ENCODE results near the gene KCNK5. TPM values are rescaled to one million over a fixed set of nuclear protein-coding genes. Genes with fewer than 3 reads are reported as not detected.

KCNK5 gene
- total and polyA plus RNA-seq, 7 donors, result 0.06 to 0.24 (median 0.10) TPM; not detected in 1

- TF ChIP-seq CTCF (IDR thresholded peaks at IDR 0.05), result no peak
- H3K36me3 ChIP-seq (ENCODE audit: insufficient read depth in 1 of 2, low read depth in 1 of 2), result no peaks in the 10 kb centered on the region
- H3K27me3 ChIP-seq (ENCODE audit: insufficient read depth in 3 of 3, low read length in 2 of 3), result no peaks in the 10 kb centered on the region
- 41 to 59% (median 48%) methylated on average over 6 to 7 of the region's 7 CpGs for WGBS, 3 donors
- DNase-seq, result no peak
- intact Hi-C loops (cut with DNase I), result no loop called here
- no peak overlapping the region for H3K4me3 ChIP-seq
- no peak for ATAC-seq
- H3K9me3 ChIP-seq, result no peaks in the 10 kb centered on the region
- H3K4me1 ChIP-seq, result no peaks in the 10 kb centered on the region
- H3K27ac ChIP-seq, result no peak overlapping the region
Observed at GRCh38 chr6:39239527-39240154, 10.4 kb upstream of the KCNK5 start.

DNA sequence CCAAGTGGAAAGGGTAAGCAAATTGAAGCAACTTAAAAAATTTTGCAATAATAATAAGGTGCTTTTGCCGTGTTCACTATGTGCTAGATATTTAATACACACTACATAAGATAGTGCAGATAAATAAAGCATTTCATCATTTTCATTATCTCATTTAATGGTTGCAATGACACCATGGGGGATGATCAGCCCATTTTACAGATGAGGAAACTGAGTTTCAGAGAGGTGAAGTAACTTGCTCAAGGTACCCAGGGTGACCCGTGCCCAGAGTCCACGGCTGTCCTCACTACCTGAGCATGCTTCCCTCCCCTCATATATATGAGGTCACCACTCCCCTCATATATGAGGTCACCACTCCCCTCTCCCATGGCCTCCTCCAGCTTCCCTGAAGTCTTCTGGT is 7.5 kb upstream of the KCNK5 start:
- ATAC-seq, result no peak
- H3K4me1 ChIP-seq, result no peaks in the 10 kb centered on the region
- no peak overlapping the region for H3K27ac ChIP-seq
- H3K27me3 ChIP-seq (ENCODE audit: insufficient read depth in 3 of 3, low read length in 2 of 3), result no peaks in the 10 kb centered on the region
- intact Hi-C loops (cut with DNase I), result no loop called here
- no peak overlapping the region for H3K4me3 ChIP-seq
- WGBS, 3 donors, result 86 to 92% (median 87%) methylated on average over 3 of the region's 3 CpGs
- no peak for TF ChIP-seq CTCF (IDR thresholded peaks at IDR 0.05)
- DNase-seq, result no peak
- H3K36me3 ChIP-seq (ENCODE audit: insufficient read depth in 1 of 2, low read depth in 1 of 2), result no peaks in the 10 kb centered on the region
- H3K9me3 ChIP-seq, result no peaks in the 10 kb centered on the region

GRCh38 chr6:39233333-39233732 is 4.1 kb upstream of the KCNK5 start:
- Histone ChIP-seq H3K4me3 (no peak overlapping the region), H3K4me1 (peaks cover 11% of the 10 kb centered on the region), H3K9me3 (no peaks in the 10 kb centered on the region), H3K27me3 (ENCODE audit: insufficient read depth in 3 of 3, low read length in 2 of 3) (peaks cover 0 to 19% (median 7%) of the 10 kb centered on the region in 3 donors), H3K27ac (no peak overlapping the region), H3K36me3 (ENCODE audit: insufficient read depth in 1 of 2, low read depth in 1 of 2) (no peaks in the 10 kb centered on the region)
- TF ChIP-seq CTCF (IDR thresholded peaks at IDR 0.05), result no peak
- DNase-seq (no peak), ATAC-seq (no peak)
- intact Hi-C loops (cut with DNase I), result no loop called here
- 88 to 89% (median 89%) methylated on average over 8 of the region's 8 CpGs for WGBS, 3 donors

DNA sequence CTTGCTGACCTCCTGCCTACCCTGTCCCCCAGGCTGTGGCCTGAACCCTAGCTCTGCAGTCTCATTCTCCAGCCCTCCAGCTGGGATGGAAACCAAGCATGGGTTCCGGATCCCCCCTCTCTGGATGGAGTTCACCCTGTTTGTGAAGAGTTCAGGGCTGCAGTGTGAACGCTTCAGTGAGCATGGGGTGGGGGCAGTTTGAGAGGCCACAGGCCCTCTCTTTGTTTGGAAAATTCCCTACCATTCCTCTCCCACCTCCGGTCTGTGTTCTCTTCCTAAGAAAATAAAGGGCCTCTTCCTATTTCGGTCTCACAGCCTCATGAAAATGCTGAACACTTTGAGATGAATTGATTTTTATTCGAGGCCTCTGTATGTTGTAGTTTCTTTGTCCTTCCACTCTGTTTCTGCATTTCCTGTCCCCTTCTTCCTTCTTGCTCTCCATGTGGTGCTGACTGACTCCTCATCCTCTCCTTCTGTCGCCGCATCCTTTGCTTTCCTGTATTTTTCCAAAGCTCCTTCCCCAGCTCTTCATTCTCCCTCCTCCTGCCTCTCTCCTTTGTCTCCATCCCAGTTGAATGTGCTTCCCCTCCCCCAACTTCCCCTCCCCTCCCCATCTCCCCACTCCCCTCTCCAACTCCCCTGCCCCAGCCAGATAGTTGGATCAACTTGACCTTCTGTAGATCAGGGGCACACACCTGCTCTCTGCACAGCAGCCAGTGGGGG is 2.4 kb upstream of the KCNK5 start:
- H3K4me1 ChIP-seq, result peaks cover 11% of the 10 kb centered on the region
- WGBS, 3 donors, result 74 to 77% (median 76%) methylated on average over 7 of the region's 7 CpGs
- ATAC-seq (no peak), DNase-seq (no peak)
- H3K27ac ChIP-seq, result no peak overlapping the region
- H3K9me3 ChIP-seq, result no peaks in the 10 kb centered on the region
- intact Hi-C loops (cut with DNase I), result no loop called here
- no peak overlapping the region for H3K4me3 ChIP-seq
- TF ChIP-seq CTCF (IDR thresholded peaks at IDR 0.05), result no peak
- H3K27me3 ChIP-seq (ENCODE audit: insufficient read depth in 3 of 3, low read length in 2 of 3), result peaks cover 0 to 32% (median 12%) of the 10 kb centered on the region in 3 donors
- H3K36me3 ChIP-seq (ENCODE audit: insufficient read depth in 1 of 2, low read depth in 1 of 2), result no peaks in the 10 kb centered on the region

All from psoas muscle (tissue), 8 donors.